K562 (cell line): ENCODE results near the gene AGFG1. TPM values are rescaled to one million over a fixed set of nuclear protein-coding genes. Genes with fewer than 3 reads are reported as not detected.

Experiments
- ASH1L ChIP-seq: fragments of 450-650 bp; IDR thresholded peaks from 2 replicates; pipeline ENCODE4 v1.6.1; 2018; ENCODE audit warnings: borderline replicate concordance, mild to moderate bottlenecking, low read depth; ENCODE audit not compliant: partially characterized antibody
- ETV6 ChIP-seq, 3 experiments: fragments of 150-350 bp in 1 of 3; sonication (generic) in 1 of 3; formaldehyde crosslinking in 1 of 3; IDR thresholded peaks; 2 replicates each; pipeline versions ENCODE4 v1.6.1 to v1.8.0; 2014 to 2022; ENCODE audit warnings: borderline replicate concordance in 2 of 3, low read depth in 2 of 3, antibody characterized with exemption in 1 of 3, low read length in 1 of 3, mild to moderate bottlenecking in 1 of 3, missing genetic modification reagents in 1 of 3
- GABPA ChIP-seq: fragments of 200-800 bp; sonication (Bioruptor generic); conservative IDR thresholded peaks from 2 replicates; pipeline ENCODE4 v1.6.1; 2016; ENCODE audit warnings: low read depth, missing genetic modification characterization, missing compliant biosample characterization
- HMBOX1 ChIP-seq: sonication (generic); IDR thresholded peaks from 2 replicates; pipeline ENCODE4 v1.6.1; 2016
- HNRNPK ChIP-seq: fragments of 200-400 bp; formaldehyde crosslinking; IDR thresholded peaks from one replicate; pipeline ENCODE4 v1.6.1; 2018; ENCODE audit warnings: mild to moderate bottlenecking, low read depth, low read length; ENCODE audit not compliant: poor library complexity, severe bottlenecking
- MAFK ChIP-seq: IDR thresholded peaks from 2 replicates; pipeline ENCODE4 v1.6.1; 2011; ENCODE audit warnings: low read length, improper control_type of control experiment
- MEIS2 ChIP-seq: fragments of 450-650 bp; IDR thresholded peaks from 2 replicates; pipeline ENCODE4 v1.6.1; 2014; ENCODE audit warnings: mild to moderate bottlenecking; ENCODE audit not compliant: partially characterized antibody
- NR2C1 ChIP-seq, 2 experiments: fragments of 450-650 bp; IDR thresholded peaks; 2 replicates each; pipeline ENCODE4 v1.6.1; 2017; ENCODE audit warnings: mild to moderate bottlenecking in 2 of 2, antibody characterized with exemption in 1 of 2, inconsistent platforms in 1 of 2, missing compliant biosample characterization in 1 of 2, missing genetic modification characterization in 1 of 2
- NR2F6 ChIP-seq: fragments of 450-650 bp; formaldehyde crosslinking; IDR thresholded peaks from 2 replicates; pipeline ENCODE4 v1.4.0; 2020; ENCODE audit warnings: mild to moderate bottlenecking
- PHTF2 ChIP-seq: fragments of 250-450 bp; sonication (Bioruptor Pico); IDR thresholded peaks from 2 replicates; pipeline ENCODE4 v1.5.0; 2021; ENCODE audit warnings: mild to moderate bottlenecking
- POLR2A ChIP-seq: fragments of 450-650 bp; conservative IDR thresholded peaks from 2 replicates; pipeline ENCODE4 v1.6.1; 2016
- TEAD2 ChIP-seq: fragments of 450-650 bp; IDR thresholded peaks from 2 replicates; pipeline ENCODE4 v1.6.1; 2016; ENCODE audit warnings: missing genetic modification characterization, control low read depth, missing compliant biosample characterization
- ZBTB17 ChIP-seq: fragments of 450-650 bp; formaldehyde crosslinking; IDR thresholded peaks from 2 replicates; pipeline ENCODE4 v1.4.0; 2020; ENCODE audit warnings: mild to moderate bottlenecking
- ZKSCAN8 ChIP-seq: fragments of 200-800 bp; sonication (Bioruptor generic); IDR thresholded peaks from 2 replicates; pipeline ENCODE4 v1.6.1; 2016; ENCODE audit warnings: missing genetic modification characterization, missing compliant biosample characterization
- ZNF263 ChIP-seq: sonication (generic); formaldehyde crosslinking; IDR thresholded peaks from 2 replicates; pipeline ENCODE4 v1.8.0; 2022; ENCODE audit warnings: mild to moderate bottlenecking, missing genetic modification reagents, borderline replicate concordance
- ZNF280A ChIP-seq: fragments of 450-650 bp; IDR thresholded peaks from 2 replicates; pipeline ENCODE4 v1.6.1; 2018; ENCODE audit warnings: mild to moderate bottlenecking, low read depth; ENCODE audit not compliant: partially characterized antibody
- ZNF444 ChIP-seq: fragments of 250-450 bp; sonication (Bioruptor Pico); IDR thresholded peaks from 2 replicates; pipeline ENCODE4 v1.4.0; 2020; ENCODE audit warnings: mild to moderate bottlenecking, moderate library complexity
- ZNF551 ChIP-seq: fragments of 250-450 bp; sonication (Bioruptor Pico); IDR thresholded peaks from 2 replicates; pipeline ENCODE4 v1.5.0; 2021; ENCODE audit warnings: mild to moderate bottlenecking, moderate library complexity
- ZNF584 ChIP-seq: fragments of 200-800 bp; sonication (Bioruptor generic); IDR thresholded peaks from 2 replicates; pipeline ENCODE4 v1.6.1; 2016; ENCODE audit warnings: low read depth, mild to moderate bottlenecking, missing genetic modification characterization, missing compliant biosample characterization
- polyA plus RNA-seq, 8 experiments: library from polyadenylated mRNA; depleted of rRNA in 4 of 8; stranded (reverse) in 5 of 8; unstranded in 3 of 8; fragments of >200 nt; fragmentation: Nextera tagmentation in 2 of 8; fragmentation: Illumina TruSeq in 1 of 8; extraction: Ambion mirVana in 2 of 8; extraction: Trizol in 1 of 8; gene quantifications; 2 replicates each; pipeline versions ENCODE4 v1.2.1 to v1.2.3, GENCODE V29; 2011 to 2014; ENCODE audit warnings: inconsistent platforms in 1 of 8, missing spikeins in 1 of 8
- total RNA-seq, 7 experiments: library from RNA; depleted of rRNA in 6 of 7; stranded (reverse); fragments of >200 nt in 6 of 7; fragmentation: Illumina TruSeq in 2 of 7; extraction: Trizol in 2 of 7; gene quantifications; 2 replicates each; pipeline versions ENCODE4 v1.2.1 to v1.2.3, GENCODE V29; 2011 to 2021; ENCODE audit warnings: low replicate concordance in 1 of 7
- TF ChIP-seq, protein P1 (sequence below): fragments of 450-650 bp; IDR thresholded peaks from 2 replicates; pipeline ENCODE4 v1.6.1; 2014; ENCODE audit warnings: low read depth, mild to moderate bottlenecking, moderate library complexity, borderline replicate concordance
- TF ChIP-seq, protein P2 (sequence below): IDR thresholded peaks from 3 replicates; pipeline ENCODE4 v1.6.1; 2011; ENCODE audit warnings: borderline replicate concordance, mild to moderate bottlenecking; ENCODE audit not compliant: insufficient read length, insufficient read depth

Gene AGFG1
- total and polyA plus RNA-seq, 9 of the 15 experiments (the other 6 are each of a cell fraction or from before 2014, with no cell fraction given): 11.2 to 97.5 (median 36.0) TPM

- TF ChIP-seq ZNF263 (CRISPR knock-in tag) (peak; percentile 89), HMBOX1 (0 out of 2 replicates have a peak, but pooled peaks have one; percentile 22), ZNF444 (CRISPR knock-in tag) (no peak), ASH1L (peak; percentile 10), ZNF584 (no peak), MAFK (peak; percentile 22; the same call in 1 of the 2 replicates), NR2F6 (CRISPR knock-in tag) (no peak), POLR2A (peak; percentile 53; the same call in 1 of the 2 replicates), ZNF551 (no peak), ZNF280A (no peak), GABPA (tag) (peak; percentile 31; the same call in 1 of the 2 replicates), PHTF2 (CRISPR knock-in tag) (no peak), ZKSCAN8 (CRISPR knock-in tag) (peak; percentile 49; the same call in 1 of the 2 replicates), HNRNPK (no peak), NR2C1 (IDR thresholded peaks at IDR 0.05) (0 out of 2 replicates have a peak, but pooled peaks have one; percentile 9), NR2C1 (tag; IDR thresholded peaks at IDR 0.05) (no peak), MEIS2 (peak; percentile 27), ETV6 (IDR thresholded peaks at IDR 0.05; ENCODE audit: borderline replicate concordance in 1 of 2, low read depth in 2 of 2, low read length in 1 of 2) (0 out of 4 replicates have a peak, but pooled peaks of 1 of the 2 experiments have one; percentile 21), ETV6 (CRISPR knock-in tag; IDR thresholded peaks at IDR 0.05; ENCODE audit: borderline replicate concordance) (no peak), TEAD2 (tag) (no peak), ZBTB17 (CRISPR knock-in tag) (no peak)
- TF ChIP-seq, protein P1, sequence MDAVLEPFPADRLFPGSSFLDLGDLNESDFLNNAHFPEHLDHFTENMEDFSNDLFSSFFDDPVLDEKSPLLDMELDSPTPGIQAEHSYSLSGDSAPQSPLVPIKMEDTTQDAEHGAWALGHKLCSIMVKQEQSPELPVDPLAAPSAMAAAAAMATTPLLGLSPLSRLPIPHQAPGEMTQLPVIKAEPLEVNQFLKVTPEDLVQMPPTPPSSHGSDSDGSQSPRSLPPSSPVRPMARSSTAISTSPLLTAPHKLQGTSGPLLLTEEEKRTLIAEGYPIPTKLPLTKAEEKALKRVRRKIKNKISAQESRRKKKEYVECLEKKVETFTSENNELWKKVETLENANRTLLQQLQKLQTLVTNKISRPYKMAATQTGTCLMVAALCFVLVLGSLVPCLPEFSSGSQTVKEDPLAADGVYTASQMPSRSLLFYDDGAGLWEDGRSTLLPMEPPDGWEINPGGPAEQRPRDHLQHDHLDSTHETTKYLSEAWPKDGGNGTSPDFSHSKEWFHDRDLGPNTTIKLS: no peak
- TF ChIP-seq, protein P2, sequence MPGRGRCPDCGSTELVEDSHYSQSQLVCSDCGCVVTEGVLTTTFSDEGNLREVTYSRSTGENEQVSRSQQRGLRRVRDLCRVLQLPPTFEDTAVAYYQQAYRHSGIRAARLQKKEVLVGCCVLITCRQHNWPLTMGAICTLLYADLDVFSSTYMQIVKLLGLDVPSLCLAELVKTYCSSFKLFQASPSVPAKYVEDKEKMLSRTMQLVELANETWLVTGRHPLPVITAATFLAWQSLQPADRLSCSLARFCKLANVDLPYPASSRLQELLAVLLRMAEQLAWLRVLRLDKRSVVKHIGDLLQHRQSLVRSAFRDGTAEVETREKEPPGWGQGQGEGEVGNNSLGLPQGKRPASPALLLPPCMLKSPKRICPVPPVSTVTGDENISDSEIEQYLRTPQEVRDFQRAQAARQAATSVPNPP: no peak
Observed at GRCh38 chr2:227503433-227504406, 31.8 kb downstream of the AGFG1 start (continued).
